Endothelial cell of umbilical vein (primary cell): ENCODE results near the gene GCH1.

Source experiments
- EZH2 ChIP-seq: IDR thresholded peaks from 2 replicates; pipeline ENCODE4 v1.6.1; 2012; ENCODE audit warnings: borderline replicate concordance, low read depth, mild to moderate bottlenecking, moderate library complexity, low read length, inconsistent platforms; ENCODE audit not compliant: severe bottlenecking
- POLR2AphosphoS5 ChIP-seq: IDR thresholded peaks from 2 replicates; pipeline ENCODE4 v1.6.1; 2012; ENCODE audit warnings: low read depth, mild to moderate bottlenecking, control low read depth, low read length, moderate library complexity; ENCODE audit not compliant: insufficient read depth
- TF ChIP-seq, protein P1 (sequence below), 2 donors: IDR thresholded peaks; 1 replicate in 1 of 2; 2 replicates in 1 of 2; pipeline ENCODE4 v1.5.1; 2011; ENCODE audit warnings: low read length in 2 of 2, mild to moderate bottlenecking in 2 of 2, moderate library complexity in 2 of 2, control low read depth in 1 of 2, inconsistent platforms in 1 of 2, low read depth in 1 of 2; ENCODE audit not compliant: insufficient read depth in 1 of 2; ENCODE audit errors: extremely low read depth in 1 of 2

DNA sequence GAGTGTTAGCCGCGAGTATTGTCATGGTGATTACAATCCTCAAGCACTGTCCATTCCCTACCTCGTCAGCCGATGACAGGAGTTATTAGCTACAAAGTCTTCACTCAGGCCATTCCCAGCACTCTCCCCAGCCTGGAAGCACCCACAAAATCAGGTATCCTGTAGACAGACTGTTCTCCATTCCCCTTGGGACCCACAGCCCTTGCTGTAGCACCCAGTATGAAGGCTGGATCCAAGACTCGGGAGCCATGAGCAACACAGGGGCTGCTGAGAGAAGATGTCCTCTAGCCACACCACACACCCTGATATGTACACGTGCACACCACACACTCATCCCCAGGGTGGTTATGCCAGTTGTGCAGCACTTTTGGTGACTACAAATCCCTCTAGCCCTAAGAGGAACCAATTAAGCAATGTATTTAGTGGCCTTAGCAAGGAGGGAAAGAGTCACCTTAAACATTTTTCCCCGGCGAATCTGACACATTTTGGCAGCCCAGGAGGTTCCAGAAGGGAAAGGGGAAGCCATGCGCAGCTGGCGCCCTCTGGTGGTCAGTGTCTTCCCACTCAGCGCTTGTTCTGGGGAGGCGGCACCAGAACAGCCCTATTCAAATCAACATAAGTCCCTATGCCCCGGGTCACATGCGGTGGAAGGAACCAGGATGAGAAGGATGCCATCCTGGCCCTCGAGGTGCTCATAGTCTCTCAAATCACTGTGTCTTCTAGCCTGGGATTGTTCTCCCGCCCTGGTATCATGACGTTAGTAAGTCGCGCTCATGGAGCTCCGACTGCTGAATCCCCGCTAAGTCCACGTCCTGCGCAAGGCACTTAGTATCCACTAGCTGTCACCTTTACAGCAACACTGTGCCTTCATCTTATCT is 96.9 kb downstream of the GCH1 start:
- TF ChIP-seq, protein P1, sequence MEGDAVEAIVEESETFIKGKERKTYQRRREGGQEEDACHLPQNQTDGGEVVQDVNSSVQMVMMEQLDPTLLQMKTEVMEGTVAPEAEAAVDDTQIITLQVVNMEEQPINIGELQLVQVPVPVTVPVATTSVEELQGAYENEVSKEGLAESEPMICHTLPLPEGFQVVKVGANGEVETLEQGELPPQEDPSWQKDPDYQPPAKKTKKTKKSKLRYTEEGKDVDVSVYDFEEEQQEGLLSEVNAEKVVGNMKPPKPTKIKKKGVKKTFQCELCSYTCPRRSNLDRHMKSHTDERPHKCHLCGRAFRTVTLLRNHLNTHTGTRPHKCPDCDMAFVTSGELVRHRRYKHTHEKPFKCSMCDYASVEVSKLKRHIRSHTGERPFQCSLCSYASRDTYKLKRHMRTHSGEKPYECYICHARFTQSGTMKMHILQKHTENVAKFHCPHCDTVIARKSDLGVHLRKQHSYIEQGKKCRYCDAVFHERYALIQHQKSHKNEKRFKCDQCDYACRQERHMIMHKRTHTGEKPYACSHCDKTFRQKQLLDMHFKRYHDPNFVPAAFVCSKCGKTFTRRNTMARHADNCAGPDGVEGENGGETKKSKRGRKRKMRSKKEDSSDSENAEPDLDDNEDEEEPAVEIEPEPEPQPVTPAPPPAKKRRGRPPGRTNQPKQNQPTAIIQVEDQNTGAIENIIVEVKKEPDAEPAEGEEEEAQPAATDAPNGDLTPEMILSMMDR (IDR thresholded peaks at IDR 0.05; ENCODE audit: extremely low read depth in 1 of 2, insufficient read depth in 1 of 2, low read depth in 1 of 2, low read length in 2 of 2): peak; percentile 90 to 95
- TF ChIP-seq EZH2 (no peak), POLR2AphosphoS5 (no peak)
